ENCODE results near the gene ZNF521. TPM values are rescaled to one million over a fixed set of nuclear protein-coding genes. Genes with fewer than 3 reads are reported as not detected.

Gene ZNF521
- total RNA-seq, 1 experiment from 2014 or later: not detected

GRCh38 chr18:25239151-25239550 lies 112.8 kb downstream of the ZNF521 start:
- no peaks in the 10 kb centered on the region for H3K36me3 ChIP-seq (ENCODE audit: insufficient read depth, low read length)
- H3K9me2 ChIP-seq (replicated peaks; ENCODE audit: insufficient read depth, low read length): no peaks in the 10 kb centered on the region
- no peak overlapping the region for H3K9ac ChIP-seq (ENCODE audit: low read length)
- no peak for DNase-seq
- no peak overlapping the region for H2AFZ ChIP-seq (ENCODE audit: low read length)
- H3K4me1 ChIP-seq (ENCODE audit: low read length): no peaks in the 10 kb centered on the region
- no peaks in the 10 kb centered on the region for H3K79me2 ChIP-seq (ENCODE audit: low read length)
- no peak overlapping the region for H3K4me2 ChIP-seq (ENCODE audit: low read depth, low read length, poor library complexity, severe bottlenecking)
- no peaks in the 10 kb centered on the region for H4K20me1 ChIP-seq (ENCODE audit: insufficient read depth, low read depth, low read length)
- no peak overlapping the region for H3K4me3 ChIP-seq (ENCODE audit: low read length)
- H3K27ac ChIP-seq (ENCODE audit: low read length): no peak overlapping the region
- no peaks in the 10 kb centered on the region for H3K27me3 ChIP-seq (ENCODE audit: low read length)
- H3K9me3 ChIP-seq (ENCODE audit: low read length): no peaks in the 10 kb centered on the region

- H3K4me3 ChIP-seq (ENCODE audit: low read length): no peak overlapping the region
- no peaks in the 10 kb centered on the region for H3K9me2 ChIP-seq (replicated peaks; ENCODE audit: insufficient read depth, low read length)
- no peak overlapping the region for H2AFZ ChIP-seq (ENCODE audit: low read length)
- no peak overlapping the region for H3K4me2 ChIP-seq (ENCODE audit: low read depth, low read length, poor library complexity, severe bottlenecking)
- no peaks in the 10 kb centered on the region for H4K20me1 ChIP-seq (ENCODE audit: insufficient read depth, low read depth, low read length)
- H3K27ac ChIP-seq (ENCODE audit: low read length): no peak overlapping the region
- H3K9me3 ChIP-seq (ENCODE audit: low read length): no peaks in the 10 kb centered on the region
- H3K79me2 ChIP-seq (ENCODE audit: low read length): no peaks in the 10 kb centered on the region
- no peaks in the 10 kb centered on the region for H3K36me3 ChIP-seq (ENCODE audit: insufficient read depth, low read length)
- H3K9ac ChIP-seq (ENCODE audit: low read length): no peak overlapping the region
- H3K27me3 ChIP-seq (ENCODE audit: low read length): no peaks in the 10 kb centered on the region
- H3K4me1 ChIP-seq (ENCODE audit: low read length): no peaks in the 10 kb centered on the region
- DNase-seq: no peak
These were observed 114.2 kb downstream of the ZNF521 start for GRCh38 chr18:25237571-25238267.

- Histone ChIP-seq H3K9ac (ENCODE audit: low read length) (no peak overlapping the region), H2AFZ (ENCODE audit: low read length) (no peak overlapping the region), H3K79me2 (ENCODE audit: low read length) (no peaks in the 10 kb centered on the region), H3K27me3 (ENCODE audit: low read length) (no peaks in the 10 kb centered on the region), H3K4me1 (ENCODE audit: low read length) (no peaks in the 10 kb centered on the region), H3K9me3 (ENCODE audit: low read length) (no peaks in the 10 kb centered on the region), H3K4me3 (ENCODE audit: low read length) (no peak overlapping the region), H3K27ac (ENCODE audit: low read length) (no peak overlapping the region), H3K9me2 (replicated peaks; ENCODE audit: insufficient read depth, low read length) (no peaks in the 10 kb centered on the region), H3K36me3 (ENCODE audit: insufficient read depth, low read length) (no peaks in the 10 kb centered on the region), H3K4me2 (ENCODE audit: low read depth, low read length, poor library complexity, severe bottlenecking) (no peak overlapping the region), H4K20me1 (ENCODE audit: insufficient read depth, low read depth, low read length) (no peaks in the 10 kb centered on the region)
- DNase-seq: no peak
These were observed 115.2 kb downstream of the ZNF521 start for GRCh38 chr18:25236736-25237135.

- no peaks in the 10 kb centered on the region for H3K4me1 ChIP-seq (ENCODE audit: low read length)
- no peak for DNase-seq
- H3K9ac ChIP-seq (ENCODE audit: low read length): no peak overlapping the region
- no peak overlapping the region for H3K4me2 ChIP-seq (ENCODE audit: low read depth, low read length, poor library complexity, severe bottlenecking)
- no peaks in the 10 kb centered on the region for H3K9me3 ChIP-seq (ENCODE audit: low read length)
- no peak overlapping the region for H3K4me3 ChIP-seq (ENCODE audit: low read length)
- no peaks in the 10 kb centered on the region for H3K9me2 ChIP-seq (replicated peaks; ENCODE audit: insufficient read depth, low read length)
- no peak overlapping the region for H2AFZ ChIP-seq (ENCODE audit: low read length)
- H3K27me3 ChIP-seq (ENCODE audit: low read length): no peaks in the 10 kb centered on the region
- H4K20me1 ChIP-seq (ENCODE audit: insufficient read depth, low read depth, low read length): no peaks in the 10 kb centered on the region
- H3K36me3 ChIP-seq (ENCODE audit: insufficient read depth, low read length): no peaks in the 10 kb centered on the region
- H3K27ac ChIP-seq (ENCODE audit: low read length): no peak overlapping the region
- no peaks in the 10 kb centered on the region for H3K79me2 ChIP-seq (ENCODE audit: low read length)
These were observed 116.4 kb downstream of the ZNF521 start for GRCh38 chr18:25235401-25236042.

- Histone ChIP-seq H2AFZ (ENCODE audit: low read length) (no peak overlapping the region), H3K27me3 (ENCODE audit: low read length) (no peaks in the 10 kb centered on the region), H3K79me2 (ENCODE audit: low read length) (no peaks in the 10 kb centered on the region), H3K9me3 (ENCODE audit: low read length) (no peaks in the 10 kb centered on the region), H3K36me3 (ENCODE audit: insufficient read depth, low read length) (no peaks in the 10 kb centered on the region), H3K9me2 (replicated peaks; ENCODE audit: insufficient read depth, low read length) (no peaks in the 10 kb centered on the region), H4K20me1 (ENCODE audit: insufficient read depth, low read depth, low read length) (no peaks in the 10 kb centered on the region), H3K9ac (ENCODE audit: low read length) (no peak overlapping the region), H3K4me2 (ENCODE audit: low read depth, low read length, poor library complexity, severe bottlenecking) (no peak overlapping the region), H3K4me3 (ENCODE audit: low read length) (no peak overlapping the region), H3K4me1 (ENCODE audit: low read length) (no peaks in the 10 kb centered on the region), H3K27ac (ENCODE audit: low read length) (no peak overlapping the region)
- DNase-seq: no peak
These were observed 117.1 kb downstream of the ZNF521 start for GRCh38 chr18:25234740-25235345.

- no peak overlapping the region for H3K4me2 ChIP-seq (ENCODE audit: low read depth, low read length, poor library complexity, severe bottlenecking)
- H3K4me1 ChIP-seq (ENCODE audit: low read length): no peaks in the 10 kb centered on the region
- no peaks in the 10 kb centered on the region for H3K79me2 ChIP-seq (ENCODE audit: low read length)
- H3K27ac ChIP-seq (ENCODE audit: low read length): no peak overlapping the region
- no peak for DNase-seq
- no peak overlapping the region for H2AFZ ChIP-seq (ENCODE audit: low read length)
- no peak overlapping the region for H3K4me3 ChIP-seq (ENCODE audit: low read length)
- no peaks in the 10 kb centered on the region for H3K9me2 ChIP-seq (replicated peaks; ENCODE audit: insufficient read depth, low read length)
- H4K20me1 ChIP-seq (ENCODE audit: insufficient read depth, low read depth, low read length): no peaks in the 10 kb centered on the region
- no peaks in the 10 kb centered on the region for H3K27me3 ChIP-seq (ENCODE audit: low read length)
- no peaks in the 10 kb centered on the region for H3K9me3 ChIP-seq (ENCODE audit: low read length)
- no peaks in the 10 kb centered on the region for H3K36me3 ChIP-seq (ENCODE audit: insufficient read depth, low read length)
- no peak overlapping the region for H3K9ac ChIP-seq (ENCODE audit: low read length)
These were observed 117.7 kb downstream of the ZNF521 start for GRCh38 chr18:25234322-25234639.

GRCh38 chr18:25233528-25234321 lies 118.2 kb downstream of the ZNF521 start:
- Histone ChIP-seq H3K79me2 (ENCODE audit: low read length) (no peaks in the 10 kb centered on the region), H3K9me3 (ENCODE audit: low read length) (no peaks in the 10 kb centered on the region), H3K27ac (ENCODE audit: low read length) (no peak overlapping the region), H3K4me3 (ENCODE audit: low read length) (no peak overlapping the region), H2AFZ (ENCODE audit: low read length) (no peak overlapping the region), H3K36me3 (ENCODE audit: insufficient read depth, low read length) (no peaks in the 10 kb centered on the region), H3K9ac (ENCODE audit: low read length) (no peak overlapping the region), H4K20me1 (ENCODE audit: insufficient read depth, low read depth, low read length) (no peaks in the 10 kb centered on the region), H3K4me1 (ENCODE audit: low read length) (no peaks in the 10 kb centered on the region), H3K9me2 (replicated peaks; ENCODE audit: insufficient read depth, low read length) (no peaks in the 10 kb centered on the region), H3K4me2 (ENCODE audit: low read depth, low read length, poor library complexity, severe bottlenecking) (no peak overlapping the region), H3K27me3 (ENCODE audit: low read length) (no peaks in the 10 kb centered on the region)
- DNase-seq: no peak

GRCh38 chr18:25231327-25231691 lies 120.7 kb downstream of the ZNF521 start:
- Histone ChIP-seq H3K27me3 (ENCODE audit: low read length) (no peaks in the 10 kb centered on the region), H3K9ac (ENCODE audit: low read length) (no peak overlapping the region), H3K4me3 (ENCODE audit: low read length) (no peak overlapping the region), H3K27ac (ENCODE audit: low read length) (no peak overlapping the region), H3K79me2 (ENCODE audit: low read length) (no peaks in the 10 kb centered on the region), H2AFZ (ENCODE audit: low read length) (no peak overlapping the region), H4K20me1 (ENCODE audit: insufficient read depth, low read depth, low read length) (no peaks in the 10 kb centered on the region), H3K9me2 (replicated peaks; ENCODE audit: insufficient read depth, low read length) (no peaks in the 10 kb centered on the region), H3K4me2 (ENCODE audit: low read depth, low read length, poor library complexity, severe bottlenecking) (no peak overlapping the region), H3K36me3 (ENCODE audit: insufficient read depth, low read length) (no peaks in the 10 kb centered on the region), H3K9me3 (ENCODE audit: low read length) (no peaks in the 10 kb centered on the region), H3K4me1 (ENCODE audit: low read length) (no peaks in the 10 kb centered on the region)
- no peak for DNase-seq
